Measurements from ENCODE around the gene GINS1. TPM values are rescaled to one million over a fixed set of nuclear protein-coding genes. Genes with fewer than 3 reads are reported as not detected.

The GINS1 gene
- total RNA-seq, 1 experiment from 2014 or later: 36.0 TPM

GRCh38 chr20:25447671-25448070 lies 40.2 kb downstream of the GINS1 start:
- DNase-seq (ENCODE audit: low read depth, low spot score) (no peak), ATAC-seq (no peak)
- ChIA-PET CTCF (no interaction called here), POLR2A (no interaction called here)
- no peaks in the 10 kb centered on the region for H3K9me3 ChIP-seq (ENCODE audit: control insufficient read depth, insufficient read depth, low read depth, low read length)
- BruUV-seq (replicated peaks): no TSS peak
- H3K27ac ChIP-seq (ENCODE audit: low read length): no peak overlapping the region
- no peaks in the 10 kb centered on the region for H3K4me1 ChIP-seq (ENCODE audit: control insufficient read depth, insufficient read depth, low read length)
- in situ Hi-C loops (cut with HindIII; ENCODE audit: low pct_unique_long_range_greater_than_20kb, low sequenced_read_pairs): no loop called here
- TF ChIP-seq REST (IDR thresholded peaks at IDR 0.05; ENCODE audit: insufficient read depth in 1 of 2, low read depth in 2 of 2, low read length in 1 of 2) (no peak), TCF7L2 (IDR thresholded peaks at IDR 0.05; ENCODE audit: low read depth, low read length) (no peak), POLR2AphosphoS5 (IDR thresholded peaks at IDR 0.05; ENCODE audit: low read depth, low read length) (no peak), SIN3A (IDR thresholded peaks at IDR 0.05; ENCODE audit: borderline replicate concordance, insufficient read depth, low read depth, low read length) (no peak)
- TF ChIP-seq, protein P1, sequence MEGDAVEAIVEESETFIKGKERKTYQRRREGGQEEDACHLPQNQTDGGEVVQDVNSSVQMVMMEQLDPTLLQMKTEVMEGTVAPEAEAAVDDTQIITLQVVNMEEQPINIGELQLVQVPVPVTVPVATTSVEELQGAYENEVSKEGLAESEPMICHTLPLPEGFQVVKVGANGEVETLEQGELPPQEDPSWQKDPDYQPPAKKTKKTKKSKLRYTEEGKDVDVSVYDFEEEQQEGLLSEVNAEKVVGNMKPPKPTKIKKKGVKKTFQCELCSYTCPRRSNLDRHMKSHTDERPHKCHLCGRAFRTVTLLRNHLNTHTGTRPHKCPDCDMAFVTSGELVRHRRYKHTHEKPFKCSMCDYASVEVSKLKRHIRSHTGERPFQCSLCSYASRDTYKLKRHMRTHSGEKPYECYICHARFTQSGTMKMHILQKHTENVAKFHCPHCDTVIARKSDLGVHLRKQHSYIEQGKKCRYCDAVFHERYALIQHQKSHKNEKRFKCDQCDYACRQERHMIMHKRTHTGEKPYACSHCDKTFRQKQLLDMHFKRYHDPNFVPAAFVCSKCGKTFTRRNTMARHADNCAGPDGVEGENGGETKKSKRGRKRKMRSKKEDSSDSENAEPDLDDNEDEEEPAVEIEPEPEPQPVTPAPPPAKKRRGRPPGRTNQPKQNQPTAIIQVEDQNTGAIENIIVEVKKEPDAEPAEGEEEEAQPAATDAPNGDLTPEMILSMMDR (IDR thresholded peaks at IDR 0.05): no peak
- no peaks in the 10 kb centered on the region for H3K27me3 ChIP-seq (ENCODE audit: control insufficient read depth, insufficient read depth, low read length)
- H3K4me3 ChIP-seq (ENCODE audit: low read depth in 2 of 2, low read length in 2 of 2): no peak overlapping the region
- peaks cover 4% of the 10 kb centered on the region; the same call in 1 of the 2 replicates for H3K36me3 ChIP-seq (ENCODE audit: control insufficient read depth, insufficient read depth, low read length)
- intact Hi-C loops (cut with micrococcal nuclease; ENCODE audit: unreplicated experiment): no loop called here

GRCh38 chr20:25452333-25452732 lies 44.9 kb downstream of the GINS1 start:
- no TSS peak for BruUV-seq (replicated peaks)
- H3K27me3 ChIP-seq (ENCODE audit: control insufficient read depth, insufficient read depth, low read length): no peaks in the 10 kb centered on the region
- no peak for ATAC-seq
- TF ChIP-seq, protein P1 (IDR thresholded peaks at IDR 0.05): no peak
- TF ChIP-seq POLR2AphosphoS5 (IDR thresholded peaks at IDR 0.05; ENCODE audit: low read depth, low read length) (no peak), SIN3A (IDR thresholded peaks at IDR 0.05; ENCODE audit: borderline replicate concordance, insufficient read depth, low read depth, low read length) (no peak), REST (IDR thresholded peaks at IDR 0.05; ENCODE audit: insufficient read depth in 1 of 2, low read depth in 2 of 2, low read length in 1 of 2) (no peak), TCF7L2 (IDR thresholded peaks at IDR 0.05; ENCODE audit: low read depth, low read length) (no peak)
- ChIA-PET POLR2A (no interaction called here), CTCF (interaction anchor here (0.6 kb wide), 1 partner anchor 163 kb away, joined by 4 read pairs; no protein-coding TSS in a partner anchor)
- no peak overlapping the region for H3K27ac ChIP-seq (ENCODE audit: low read length)
- DNase-seq (ENCODE audit: low read depth, low spot score): no peak
- no peak overlapping the region for H3K4me3 ChIP-seq (ENCODE audit: low read depth in 2 of 2, low read length in 2 of 2)
- in situ Hi-C loops (cut with HindIII; ENCODE audit: low pct_unique_long_range_greater_than_20kb, low sequenced_read_pairs) (no loop called here), intact Hi-C loops (cut with micrococcal nuclease; ENCODE audit: unreplicated experiment) (no loop called here)
- no peaks in the 10 kb centered on the region for H3K9me3 ChIP-seq (ENCODE audit: control insufficient read depth, insufficient read depth, low read depth, low read length)
- H3K4me1 ChIP-seq (ENCODE audit: control insufficient read depth, insufficient read depth, low read length): peaks cover 6% of the 10 kb centered on the region
- H3K36me3 ChIP-seq (ENCODE audit: control insufficient read depth, insufficient read depth, low read length): peaks cover 2% of the 10 kb centered on the region; the same call in 1 of the 2 replicates

All from Panc1 (cell line).